SU-DHL-6 (cell line): ENCODE measurements around the gene B3GALT2.
"Not testable (repeated sequence)": the region's sequence is repeated elsewhere in the genome, so short reads cannot be mapped to it uniquely, and the experiment has no call there.

Experiments used
- H2AFZ ChIP-seq: fragments of 200-600 bp; sonication (generic); 2 replicates; pipeline ENCODE4 v1.6.1; 2014; ENCODE audit warnings: low read depth, mild to moderate bottlenecking, moderate library complexity, mixed read lengths, antibody characterized with exemption, low read length; ENCODE audit not compliant: severe bottlenecking
- H3F3A ChIP-seq: fragments of 200-600 bp; shearing (Covaris generic); 2 replicates; pipeline ENCODE4 v1.6.0; 2016; ENCODE audit warnings: antibody characterized with exemption, mild to moderate bottlenecking; ENCODE audit not compliant: insufficient read depth
- H3K27ac ChIP-seq: fragments of 200-600 bp; sonication (generic); 2 replicates; pipeline ENCODE4 v1.5.1; 2016; ENCODE audit warnings: low read depth, mild to moderate bottlenecking, low read length, moderate library complexity, mixed read lengths
- H3K27me3 ChIP-seq: fragments of 200-600 bp; sonication (generic), shearing (Covaris generic); 2 replicates; pipeline ENCODE4 v1.6.0; 2014; ENCODE audit warnings: mild to moderate bottlenecking, low read length
- H3K36me3 ChIP-seq: fragments of 200-600 bp; sonication (generic); 2 replicates; pipeline ENCODE4 v1.6.1; 2014; ENCODE audit warnings: mild to moderate bottlenecking, low read length, mixed read lengths
- H3K4me2 ChIP-seq: fragments of 300-600, 200-600 bp; shearing (Covaris generic), sonication (generic); 2 replicates; pipeline ENCODE4 v1.6.0; 2014; ENCODE audit warnings: low read length, low read depth, mild to moderate bottlenecking; ENCODE audit not compliant: poor library complexity, severe bottlenecking
- H3K4me3 ChIP-seq: fragments of 200-600 bp; sonication (generic); 2 replicates; pipeline ENCODE4 v1.5.1; 2014; ENCODE audit warnings: antibody characterized with exemption, low read length, mild to moderate bottlenecking, mixed read lengths; ENCODE audit not compliant: insufficient read depth, poor library complexity, severe bottlenecking
- H3K79me2 ChIP-seq: fragments of 200-600 bp; sonication (generic); 2 replicates; pipeline ENCODE4 v1.6.1; 2014; ENCODE audit warnings: mild to moderate bottlenecking, low read length, moderate library complexity; ENCODE audit not compliant: insufficient read depth
- H3K9ac ChIP-seq: fragments of 200-600 bp; sonication (generic); 2 replicates; pipeline ENCODE4 v1.7.0; 2014; ENCODE audit warnings: mild to moderate bottlenecking, low read length
- H3K9me2 ChIP-seq: fragments of 200-600 bp; sonication (generic); replicated peaks from 2 replicates; pipeline ENCODE4 v1.6.1; 2014; ENCODE audit warnings: low read length; ENCODE audit not compliant: insufficient read depth
- H3K9me3 ChIP-seq: fragments of 200-600 bp; sonication (generic); 2 replicates; pipeline ENCODE4 v1.6.1; 2014; ENCODE audit warnings: low read length, mixed read lengths; ENCODE audit not compliant: insufficient read depth
- H4K20me1 ChIP-seq: fragments of 200-600 bp; sonication (generic); 2 replicates; pipeline ENCODE4 v1.6.1; 2014; ENCODE audit warnings: low read depth, mild to moderate bottlenecking, antibody characterized with exemption, low read length, moderate library complexity, mixed read lengths
- EZH2phosphoT487 ChIP-seq: fragments of 200-600 bp; sonication (generic), shearing (Covaris generic); conservative IDR thresholded peaks from 2 replicates; pipeline ENCODE4 v1.6.1; 2018; ENCODE audit warnings: mild to moderate bottlenecking, antibody characterized with exemption, low read length, moderate library complexity, mixed read lengths
- TF ChIP-seq, protein P1 (sequence below): fragments of 200-600 bp; sonication (generic); IDR thresholded peaks from one replicate; pipeline ENCODE4 v1.5.1; 2017; ENCODE audit warnings: antibody characterized with exemption, mild to moderate bottlenecking, low read length, moderate library complexity; ENCODE audit not compliant: insufficient read depth, poor library complexity, severe bottlenecking

The B3GALT2 gene

DNA sequence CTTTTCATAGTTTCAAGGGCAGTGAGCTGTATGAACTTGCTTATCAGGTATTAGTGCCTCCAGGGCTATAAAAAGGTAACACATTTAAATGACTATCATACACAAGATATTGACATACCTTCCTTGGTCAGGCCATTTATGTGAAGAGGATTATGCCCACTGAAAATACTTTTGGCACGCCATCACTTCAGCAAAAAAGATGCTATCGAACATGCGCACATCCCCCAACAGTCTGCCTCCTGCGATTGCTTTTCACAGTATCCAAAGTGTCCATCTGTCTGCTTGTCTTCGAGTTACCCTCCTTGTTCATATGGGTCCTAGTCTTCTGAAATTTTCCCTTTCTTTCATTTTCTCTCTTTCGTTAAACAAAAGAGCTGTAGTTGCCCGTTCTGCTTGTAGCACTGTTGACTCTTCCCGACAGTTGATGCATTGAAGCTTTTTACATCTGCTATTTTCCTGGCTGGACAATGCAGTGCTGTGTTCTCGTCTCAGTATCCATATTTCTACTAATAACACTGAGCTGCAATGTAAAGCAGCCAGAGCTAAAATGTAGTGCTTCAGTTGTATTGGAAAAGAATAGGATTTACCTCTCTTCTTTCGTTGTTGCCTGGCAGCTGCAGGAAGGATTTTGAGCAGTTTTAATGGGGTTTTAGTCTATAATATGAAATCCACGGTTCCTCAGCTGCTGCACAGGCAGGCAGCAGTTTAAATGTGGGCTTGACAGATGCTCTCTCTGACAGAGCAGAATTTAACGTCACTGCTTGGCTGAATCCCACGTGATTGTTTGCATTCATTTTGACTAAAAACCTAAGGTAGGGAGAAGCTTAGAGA, at the start of gene B3GALT2:
Gene B3GALT2 (minus strand): TSS at position 713 of the 831 bp plus-strand sequence. CDS start 5,051 bp downstream, outside the sequence.
- H3K27ac ChIP-seq, result no peak within 1 kb of the TSS
- no peaks in the 10 kb centered on the region for H3K9me2 ChIP-seq
- H4K20me1 ChIP-seq, result 0 out of 2 replicates have a peak, but pooled peaks cover 4% of the 10 kb centered on the region
- H2AFZ ChIP-seq, result no peak within 1 kb of the TSS
- 0 out of 2 replicates have a peak, but pooled peaks cover 3% of the 10 kb centered on the region for H3K36me3 ChIP-seq
- TF ChIP-seq EZH2phosphoT487, result no peak
- TF ChIP-seq, protein P1, sequence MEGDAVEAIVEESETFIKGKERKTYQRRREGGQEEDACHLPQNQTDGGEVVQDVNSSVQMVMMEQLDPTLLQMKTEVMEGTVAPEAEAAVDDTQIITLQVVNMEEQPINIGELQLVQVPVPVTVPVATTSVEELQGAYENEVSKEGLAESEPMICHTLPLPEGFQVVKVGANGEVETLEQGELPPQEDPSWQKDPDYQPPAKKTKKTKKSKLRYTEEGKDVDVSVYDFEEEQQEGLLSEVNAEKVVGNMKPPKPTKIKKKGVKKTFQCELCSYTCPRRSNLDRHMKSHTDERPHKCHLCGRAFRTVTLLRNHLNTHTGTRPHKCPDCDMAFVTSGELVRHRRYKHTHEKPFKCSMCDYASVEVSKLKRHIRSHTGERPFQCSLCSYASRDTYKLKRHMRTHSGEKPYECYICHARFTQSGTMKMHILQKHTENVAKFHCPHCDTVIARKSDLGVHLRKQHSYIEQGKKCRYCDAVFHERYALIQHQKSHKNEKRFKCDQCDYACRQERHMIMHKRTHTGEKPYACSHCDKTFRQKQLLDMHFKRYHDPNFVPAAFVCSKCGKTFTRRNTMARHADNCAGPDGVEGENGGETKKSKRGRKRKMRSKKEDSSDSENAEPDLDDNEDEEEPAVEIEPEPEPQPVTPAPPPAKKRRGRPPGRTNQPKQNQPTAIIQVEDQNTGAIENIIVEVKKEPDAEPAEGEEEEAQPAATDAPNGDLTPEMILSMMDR, result no peak
- peaks cover 14% of the 10 kb centered on the region; the same call in 1 of the 2 replicates for H3F3A ChIP-seq
- H3K79me2 ChIP-seq, result peaks cover 72% of the 10 kb centered on the region
- H3K4me3 ChIP-seq, result no peak within 1 kb of the TSS
- H3K9me3 ChIP-seq, result no peaks in the 10 kb centered on the region
- no peak within 1 kb of the TSS for H3K9ac ChIP-seq
- H3K4me2 ChIP-seq, result peak within 1 kb of the TSS; percentile 39
- no peaks in the 10 kb centered on the region for H3K27me3 ChIP-seq

- Histone ChIP-seq H3K9ac (no peak overlapping the region), H3K9me3 (no peaks in the 10 kb centered on the region), H3K9me2 (no peaks in the 10 kb centered on the region), H3K36me3 (peaks cover 19% of the 10 kb centered on the region), H2AFZ (no peak overlapping the region), H3K4me3 (no peak overlapping the region), H3K27me3 (no peaks in the 10 kb centered on the region), H4K20me1 (no peaks in the 10 kb centered on the region), H3F3A (0 out of 2 replicates have a peak, but pooled peaks cover 5% of the 10 kb centered on the region), H3K27ac (no peak overlapping the region), H3K4me2 (no peak overlapping the region), H3K79me2 (no peaks in the 10 kb centered on the region)
- TF ChIP-seq, protein P1, result no peak
These were observed 48.1 kb upstream of the B3GALT2 start for GRCh38 chr1:193234530-193234929.

DNA sequence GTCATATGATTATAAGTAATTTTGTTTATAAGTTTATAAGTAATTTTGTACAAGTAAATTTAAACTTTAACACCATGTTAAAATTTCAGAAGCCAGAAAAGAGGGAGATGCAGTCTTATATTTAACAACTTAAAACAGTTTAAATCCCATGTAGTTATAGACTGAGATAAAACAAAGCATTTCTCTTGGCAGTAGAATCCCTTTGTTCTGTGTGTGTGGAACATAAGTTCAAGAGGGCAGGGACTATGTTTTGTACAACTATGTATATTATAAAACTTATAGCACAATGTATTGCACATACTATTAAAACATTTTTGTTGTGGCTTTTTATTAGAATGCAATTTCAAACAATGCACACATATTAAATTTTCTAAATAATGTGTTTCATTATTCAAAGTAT, 44.7 kb upstream of the B3GALT2 start:
- not testable (repeated sequence) for H3K9me3 ChIP-seq, H3K9me2 ChIP-seq, H3K79me2 ChIP-seq, H3K27ac ChIP-seq, H3K9ac ChIP-seq, H3F3A ChIP-seq, H2AFZ ChIP-seq, H3K4me2 ChIP-seq, H4K20me1 ChIP-seq, H3K27me3 ChIP-seq, H3K4me3 ChIP-seq
- peaks cover 14% of the 10 kb centered on the region; the same call in 1 of the 2 replicates for H3K36me3 ChIP-seq

- H3F3A ChIP-seq, result 0 out of 2 replicates have a peak, but pooled peaks cover 5% of the 10 kb centered on the region
- H3K27me3 ChIP-seq, result no peaks in the 10 kb centered on the region
- H3K9me2 ChIP-seq, result no peaks in the 10 kb centered on the region
- H4K20me1 ChIP-seq, result no peaks in the 10 kb centered on the region
- no peak overlapping the region for H3K4me3 ChIP-seq
- H2AFZ ChIP-seq, result no peak overlapping the region
- H3K9ac ChIP-seq, result no peak overlapping the region
- TF ChIP-seq, protein P1, result no peak
- TF ChIP-seq EZH2phosphoT487, result no peak
- H3K79me2 ChIP-seq, result no peaks in the 10 kb centered on the region
- no peak overlapping the region for H3K27ac ChIP-seq
- peaks cover 16% of the 10 kb centered on the region; the same call in 1 of the 2 replicates for H3K36me3 ChIP-seq
- H3K9me3 ChIP-seq, result no peaks in the 10 kb centered on the region
- H3K4me2 ChIP-seq, result no peak overlapping the region
These were observed 42.7 kb upstream of the B3GALT2 start for GRCh38 chr1:193229136-193229535.
